GM21786 (cell line): ENCODE data around the gene AIF1L.

Source experiments
- ATAC-seq: cut with Tn5 transposase; IDR thresholded peaks from one replicate; pipeline ENCODE4 v1.9.1; 2021; ENCODE audit not compliant: unreplicated experiment

Gene AIF1L

DNA sequence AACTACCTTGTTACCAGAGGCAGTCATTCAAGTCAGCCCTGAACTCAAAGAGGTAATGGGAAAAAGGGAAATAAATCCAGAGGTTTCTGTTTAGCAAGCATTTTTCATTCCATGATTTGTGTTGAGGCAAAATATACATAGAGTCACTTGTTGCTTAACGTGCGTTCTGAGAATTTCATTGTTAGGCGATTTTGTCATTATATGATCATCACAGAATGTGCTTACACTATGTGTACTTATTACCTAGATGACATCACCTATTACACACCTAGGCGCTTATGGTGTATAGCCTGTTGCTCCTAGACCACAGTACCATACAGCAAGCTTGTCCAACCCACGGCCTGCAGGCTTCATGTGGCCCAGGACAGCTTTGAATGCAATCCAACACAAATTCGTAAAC lies 65.3 kb downstream of the AIF1L start:
- ATAC-seq: no peak

DNA sequence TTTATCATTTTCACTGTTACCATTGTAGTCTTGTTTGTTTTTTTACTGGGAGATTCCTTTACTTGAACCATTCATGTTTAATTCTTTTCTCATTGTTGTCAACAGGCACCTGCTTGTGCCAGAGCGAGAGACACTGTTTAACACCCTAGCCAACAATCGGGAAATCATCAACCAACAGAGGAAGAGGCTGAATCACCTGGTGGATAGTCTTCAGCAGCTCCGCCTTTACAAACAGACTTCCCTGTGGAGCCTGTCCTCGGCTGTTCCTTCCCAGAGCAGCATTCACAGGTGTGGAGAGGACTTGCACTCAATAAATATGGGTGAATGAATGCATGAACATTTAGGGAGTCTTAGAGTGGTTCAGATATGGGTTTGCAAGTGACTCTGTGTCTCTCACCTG lies 66.6 kb downstream of the AIF1L start:
- ATAC-seq: no peak

DNA sequence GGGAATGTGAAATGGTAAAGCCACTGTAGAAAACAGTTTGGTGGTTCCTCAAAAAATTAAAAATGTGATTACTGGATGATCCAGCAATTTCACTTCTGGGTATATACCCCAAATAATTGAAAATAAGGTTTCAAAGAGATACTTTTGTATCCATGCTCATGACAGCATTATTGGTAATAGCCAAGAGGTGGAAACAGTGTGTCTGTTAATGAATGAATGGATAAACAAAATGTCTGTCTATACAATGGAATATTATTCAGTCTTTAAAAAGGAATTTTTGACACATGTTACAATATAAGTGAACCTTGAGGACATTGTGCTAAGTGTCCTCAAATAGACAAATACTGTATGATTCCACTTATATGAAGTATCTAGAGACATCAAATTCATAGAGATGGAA lies 69.2 kb downstream of the AIF1L start:
- ATAC-seq: no peak

DNA sequence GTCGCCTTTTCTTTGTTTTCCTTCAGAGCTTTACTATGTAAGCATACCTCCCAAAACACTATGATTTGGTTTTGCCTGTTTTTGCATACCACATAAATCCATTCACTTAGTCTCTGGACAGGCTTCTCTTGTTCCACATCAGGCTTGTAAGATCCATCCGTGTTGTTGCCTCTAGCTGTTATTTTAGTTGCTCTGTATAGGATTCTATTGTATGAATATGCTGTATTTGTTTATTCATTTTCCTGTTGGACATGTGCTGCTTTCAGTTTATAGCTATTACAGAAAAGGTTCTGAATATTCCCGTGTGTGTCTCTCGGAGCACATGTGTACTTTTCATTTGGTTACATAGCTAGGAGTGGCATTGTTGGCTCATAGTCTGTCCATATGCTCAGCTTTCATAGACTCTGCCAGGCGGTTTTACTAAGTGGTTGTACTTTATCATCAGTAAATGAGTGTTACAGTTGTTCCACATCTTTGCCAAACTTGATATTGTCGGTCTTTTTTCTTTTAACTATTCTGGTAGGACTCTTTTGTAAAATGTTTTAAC lies 70.9 kb downstream of the AIF1L start:
- no peak for ATAC-seq

DNA sequence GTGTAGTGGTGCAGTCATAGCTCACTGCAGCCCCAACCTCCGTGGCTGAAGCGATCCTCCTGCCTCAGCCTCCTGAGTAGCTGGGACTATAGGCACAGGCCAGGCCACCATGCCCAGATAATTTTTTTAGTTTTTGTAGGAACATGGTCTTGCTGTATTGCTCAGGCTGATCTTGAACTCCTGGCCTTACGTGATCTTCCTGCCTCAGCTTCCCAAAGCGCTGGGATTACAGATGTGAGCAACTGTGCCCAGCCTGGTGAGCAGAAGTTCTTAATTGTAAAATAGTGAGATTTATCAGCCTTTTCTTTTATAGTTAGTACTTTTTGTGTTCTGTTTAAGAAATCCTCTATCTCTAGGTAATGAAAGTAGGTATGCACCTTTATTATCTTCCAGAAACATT lies 71.6 kb downstream of the AIF1L start:
- ATAC-seq: no peak

DNA sequence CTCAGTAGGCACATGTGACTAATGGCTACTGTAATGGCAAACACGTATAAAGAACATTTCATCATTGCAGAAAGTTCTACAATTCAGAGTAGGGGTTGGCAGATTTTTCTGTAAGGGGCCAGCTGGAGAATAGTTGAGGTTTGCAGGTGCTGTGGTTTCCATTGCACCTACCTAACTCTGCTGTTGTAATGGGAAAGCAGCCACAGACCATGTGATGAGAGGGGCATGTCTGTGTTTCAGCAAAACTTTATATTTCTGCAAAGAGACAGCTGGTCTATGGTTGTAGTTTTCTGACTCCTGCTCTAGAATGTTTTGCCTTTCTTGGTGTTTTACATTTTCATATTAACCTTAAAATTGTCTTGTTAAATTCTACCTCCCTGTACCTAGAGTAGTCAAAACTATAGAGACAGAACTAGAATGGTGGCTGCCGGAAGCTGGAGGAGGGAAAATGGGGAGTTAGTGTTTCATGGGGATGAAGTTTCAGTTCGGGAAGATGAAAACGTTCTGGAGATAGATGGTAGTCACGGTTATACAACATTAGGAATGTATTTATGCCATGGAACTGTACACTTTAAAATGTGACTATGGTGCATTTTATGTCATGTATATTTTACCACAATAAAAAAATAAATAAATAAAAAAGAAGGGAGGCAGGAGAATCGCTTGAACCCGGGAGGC lies 73.4 kb downstream of the AIF1L start:
- no peak for ATAC-seq
